HUDEP-2 (cell line): ENCODE results near the gene UROD.
"Not testable (repeated sequence)": the region's sequence is repeated elsewhere in the genome, so short reads cannot be mapped to it uniquely, and the experiment has no call there.

ENCODE experiments used
- DNase-seq, 76 experiments: peaks; one replicate each; lab custom pipeline; 2025; ENCODE audit not compliant: unreplicated experiment in 76 of 76; lab: John Stamatoyannopoulos, UW

Gene UROD

GRCh38 chr1:45037456-45037855, 25.4 kb downstream of the UROD start:
- DNase-seq: peak in 69 of 76 experiments; percentile 4 to 83 (median 54)

DNA sequence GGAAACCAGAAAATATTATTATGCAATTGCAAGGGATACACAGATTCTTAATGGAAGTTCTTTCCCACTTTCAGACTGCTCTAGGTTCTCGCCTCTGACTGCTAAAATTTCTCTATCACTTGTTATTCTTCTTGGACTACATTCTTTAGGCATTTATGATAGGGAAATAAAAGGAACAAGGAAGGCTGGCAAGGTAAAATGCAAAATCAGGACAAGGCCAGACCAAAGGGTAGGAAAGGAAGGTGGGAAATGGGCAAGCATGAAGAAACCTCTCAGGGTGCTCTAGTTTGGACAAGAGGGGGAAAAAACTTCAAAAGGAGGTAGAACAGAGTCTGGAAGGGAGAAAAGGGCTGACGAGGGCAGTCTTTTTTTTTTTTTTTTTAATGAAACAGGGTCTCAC, 26.2 kb downstream of the UROD start:
- no peak for DNase-seq

DNA sequence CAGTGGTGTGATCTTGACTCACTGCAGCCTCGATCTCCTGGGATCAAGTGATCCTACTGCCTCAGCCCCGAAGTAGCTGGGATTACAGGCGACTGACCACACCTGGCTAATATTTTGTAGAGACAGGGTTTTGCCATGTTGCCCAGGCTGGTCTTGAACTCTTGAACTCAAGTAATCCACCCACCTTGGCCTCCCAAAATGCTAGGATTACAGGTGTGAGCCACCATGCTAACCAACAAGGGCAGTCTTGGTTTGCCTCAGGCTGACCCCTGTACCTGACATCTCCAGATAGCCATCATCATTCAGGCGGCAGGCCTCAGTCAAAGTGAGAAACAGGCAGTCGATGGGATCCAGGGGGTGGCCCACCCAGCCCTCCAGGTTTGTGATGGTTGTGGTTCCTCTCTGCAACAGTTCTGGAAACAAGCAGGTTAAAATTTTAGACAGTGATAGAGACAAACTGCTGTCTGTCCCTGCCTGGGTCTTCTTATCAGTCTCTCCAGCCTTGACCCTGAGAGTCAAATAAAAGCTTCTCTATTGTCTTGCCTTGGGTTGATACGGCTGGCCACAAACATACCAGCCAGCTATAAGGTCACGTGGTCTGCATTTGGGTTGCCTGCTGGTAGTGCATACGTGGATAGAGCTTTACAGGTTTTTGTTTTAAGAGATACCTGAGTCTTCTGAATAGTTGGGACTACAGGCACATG, 26.8 kb downstream of the UROD start:
- peak in 74 of 76 experiments; percentile 18 to 92 (median 74) for DNase-seq

GRCh38 chr1:45040297-45040696, 28.2 kb downstream of the UROD start:
- DNase-seq: no peak

DNA sequence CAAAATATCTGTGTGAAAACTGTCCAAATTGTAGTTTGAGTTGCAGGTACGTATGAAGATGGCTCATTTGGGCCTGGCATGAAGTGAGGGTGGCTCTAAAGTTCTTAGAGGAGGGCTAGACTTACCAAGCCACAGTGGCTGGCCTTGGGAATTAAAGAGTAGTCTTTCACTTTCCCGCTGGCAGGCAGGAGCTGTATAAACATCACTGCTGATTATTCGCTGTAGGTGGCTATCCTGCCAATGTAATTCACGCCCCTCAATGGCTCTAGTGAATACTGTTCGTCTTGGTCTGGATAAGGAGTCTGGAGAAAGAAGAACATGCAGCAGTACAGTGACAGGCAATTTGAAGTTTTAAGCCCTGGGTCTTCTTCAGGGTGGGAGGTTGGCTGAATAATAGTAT, 31.0 kb downstream of the UROD start:
- no peak for DNase-seq

- no peak for DNase-seq
Measured at GRCh38 chr1:45044916-45045315, 32.9 kb downstream of the UROD start.

- no peak for DNase-seq
Measured at GRCh38 chr1:45047032-45047431, 35.0 kb downstream of the UROD start.

- DNase-seq: no peak
Measured at GRCh38 chr1:45051005-45051772, 39.1 kb downstream of the UROD start.

DNA sequence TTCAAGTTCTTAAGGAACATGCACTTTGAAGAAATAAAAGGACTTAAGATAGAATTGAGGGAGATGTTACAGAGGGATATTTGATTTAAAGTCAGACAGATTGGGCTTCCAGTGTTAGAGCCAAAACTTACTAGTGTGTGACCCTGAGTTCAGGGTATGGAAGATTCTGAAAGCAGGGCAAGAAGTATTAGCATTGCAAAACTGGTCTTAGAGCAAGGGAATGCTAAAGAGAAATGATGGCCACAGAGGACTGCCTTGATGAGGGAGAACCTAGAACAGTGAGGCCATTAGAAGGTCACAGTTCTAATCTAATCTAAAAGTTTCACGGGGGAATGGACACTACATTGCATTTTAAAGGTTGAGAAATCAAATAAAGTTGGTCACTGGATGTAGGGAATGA, 45.5 kb downstream of the UROD start:
- DNase-seq: no peak

DNA sequence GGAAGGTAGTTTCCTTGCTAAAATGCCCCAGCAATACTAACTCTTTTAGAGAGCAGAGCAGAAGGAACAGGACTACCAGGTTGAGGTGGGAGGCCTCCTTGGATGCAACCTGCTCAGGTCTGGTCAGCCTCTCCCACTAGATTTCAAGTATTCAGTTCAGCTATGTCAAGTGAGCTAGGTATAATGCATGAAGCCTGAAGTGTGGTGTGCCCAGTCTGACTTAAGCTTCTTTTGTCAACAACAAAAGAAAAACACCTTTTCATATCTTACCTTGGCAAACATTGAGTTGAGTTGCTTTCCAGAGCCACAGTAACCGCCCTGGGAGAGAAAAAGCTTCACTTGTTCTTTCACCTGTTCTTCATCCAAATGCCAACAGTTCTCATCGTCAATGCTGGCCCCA, 47.8 kb downstream of the UROD start:
- DNase-seq: no peak

- DNase-seq: not testable (repeated sequence)
Measured at GRCh38 chr1:45062463-45062862, 50.4 kb downstream of the UROD start.

GRCh38 chr1:45065083-45065482, 53.0 kb downstream of the UROD start:
- DNase-seq: no peak
